Hepatocyte (in vitro differentiated cells): Measurements from ENCODE around the gene UGGT1. TPM values are rescaled to one million over a fixed set of nuclear protein-coding genes. Genes with fewer than 3 reads are reported as not detected.

Experiments
- DNase-seq: peaks from one replicate; pipeline ENCODE4 v3.0.0-alpha.2; 2016; ENCODE audit warnings: low spot score
- H2AFZ ChIP-seq: fragments of 200-600 bp; sonication (generic); 2 replicates; pipeline ENCODE4 v1.6.0; 2016; ENCODE audit warnings: antibody characterized with exemption, mild to moderate bottlenecking
- H3K27ac ChIP-seq: fragments of 200-600 bp; sonication (generic); 2 replicates; pipeline ENCODE4 v1.5.1; 2016; ENCODE audit warnings: mild to moderate bottlenecking
- H3K27me3 ChIP-seq: fragments of 200-600 bp; sonication (generic); 2 replicates; pipeline ENCODE4 v1.6.1; 2016
- H3K36me3 ChIP-seq: fragments of 200-600 bp; sonication (generic); replicated peaks from 2 replicates; pipeline ENCODE4 v1.5.1; 2016; ENCODE audit warnings: low read depth; ENCODE audit not compliant: insufficient read depth
- H3K4me1 ChIP-seq: fragments of 200-600 bp; sonication (generic); 2 replicates; pipeline ENCODE4 v1.5.1; 2016; ENCODE audit warnings: mild to moderate bottlenecking, moderate library complexity; ENCODE audit not compliant: insufficient read depth
- H3K4me2 ChIP-seq: fragments of 200-600 bp; sonication (generic); 2 replicates; pipeline ENCODE4 v1.6.0; 2016
- H3K4me3 ChIP-seq: fragments of 200-600 bp; sonication (generic); 2 replicates; pipeline ENCODE4 v1.5.1; 2016; ENCODE audit warnings: mild to moderate bottlenecking
- H3K79me2 ChIP-seq: fragments of 200-600 bp; sonication (generic); 2 replicates; pipeline ENCODE4 v1.6.0; 2017; ENCODE audit warnings: mild to moderate bottlenecking
- H3K9me2 ChIP-seq: fragments of 200-600 bp; sonication (generic); replicated peaks from 2 replicates; pipeline ENCODE4 v1.6.0; 2017; ENCODE audit warnings: mild to moderate bottlenecking; ENCODE audit not compliant: insufficient read depth
- H3K9me3 ChIP-seq: fragments of 200-600 bp; sonication (generic); 2 replicates; pipeline ENCODE4 v1.5.1; 2016; ENCODE audit warnings: low read depth, mild to moderate bottlenecking
- H4K20me1 ChIP-seq: fragments of 200-600 bp; sonication (generic); 2 replicates; pipeline ENCODE4 v1.6.0; 2016; ENCODE audit warnings: mild to moderate bottlenecking; ENCODE audit not compliant: insufficient read depth, poor library complexity, severe bottlenecking
- EZH2 ChIP-seq: fragments of 200-600 bp; sonication (generic); IDR thresholded peaks from 2 replicates; pipeline ENCODE4 v1.6.1; 2016; ENCODE audit warnings: antibody characterized with exemption, mild to moderate bottlenecking, borderline replicate concordance
- EZH2phosphoT487 ChIP-seq: fragments of 200-600 bp; sonication (generic); IDR thresholded peaks from one replicate; pipeline ENCODE4 v1.6.1; 2018; ENCODE audit warnings: antibody characterized with exemption, mild to moderate bottlenecking, low read depth, moderate library complexity; ENCODE audit not compliant: unreplicated experiment, severe bottlenecking
- WGBS: methylation state at CpG from one replicate; pipeline ENCODE4 v1.1.6; 2016; ENCODE audit warnings: low lambda C conversion rate; ENCODE audit errors: missing lambda C conversion rate; 5-methylcytosine and 5-hydroxymethylcytosine counted together
- polyA plus RNA-seq: library from polyadenylated mRNA; unstranded; fragments of >200 nt; fragmentation: Nextera tagmentation; extraction: Ambion mirVana; gene quantifications from 2 replicates; pipeline ENCODE4 v1.2.1, GENCODE V29; 2016
- total RNA-seq: library from RNA; depleted of rRNA; stranded (reverse); fragments of >200 nt; gene quantifications from 2 replicates; pipeline ENCODE4 v1.2.3, GENCODE V29; 2014
- TF ChIP-seq, protein P1 (sequence below): fragments of 200-600 bp; sonication (generic); IDR thresholded peaks from 2 replicates; pipeline ENCODE4 v1.5.1; 2016; ENCODE audit warnings: antibody characterized with exemption, mild to moderate bottlenecking; ENCODE audit not compliant: poor library complexity

UGGT1 gene
- total and polyA plus RNA-seq, 2 experiments from 2014 or later = 6.8 to 49.7 TPM

DNA sequence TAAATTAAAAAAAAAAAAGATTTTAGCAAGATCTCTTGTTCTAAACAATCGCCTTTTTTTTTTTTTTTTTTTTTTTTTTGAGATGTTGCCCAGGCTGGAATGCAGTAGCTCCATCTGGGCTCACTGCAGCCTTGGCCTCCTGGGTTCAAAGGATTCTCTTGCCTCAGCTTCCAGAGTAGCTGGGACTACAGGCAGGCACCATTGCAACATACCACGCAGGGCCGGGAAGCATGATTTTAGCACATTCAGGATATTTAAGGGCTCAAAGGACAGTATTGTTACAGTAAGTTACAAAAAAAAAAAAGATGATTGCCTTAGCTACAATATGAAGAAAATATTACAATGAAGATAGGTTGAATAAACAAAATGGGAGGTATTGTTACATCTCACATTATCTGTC, 33.7 kb upstream of the UGGT1 start:
- no peak overlapping the region for H3K4me2 ChIP-seq
- H3K36me3 ChIP-seq = no peaks in the 10 kb centered on the region
- 89% methylated on average over 3 of the region's 3 CpGs for WGBS
- no peak for TF ChIP-seq EZH2
- no peak overlapping the region for H2AFZ ChIP-seq
- no peaks in the 10 kb centered on the region for H4K20me1 ChIP-seq
- no peaks in the 10 kb centered on the region for H3K9me2 ChIP-seq
- H3K27me3 ChIP-seq = no peaks in the 10 kb centered on the region
- no peaks in the 10 kb centered on the region for H3K4me1 ChIP-seq
- DNase-seq = no peak
- H3K27ac ChIP-seq = no peak overlapping the region
- H3K4me3 ChIP-seq = no peak overlapping the region
- H3K9me3 ChIP-seq = no peaks in the 10 kb centered on the region
- no peaks in the 10 kb centered on the region for H3K79me2 ChIP-seq

DNA sequence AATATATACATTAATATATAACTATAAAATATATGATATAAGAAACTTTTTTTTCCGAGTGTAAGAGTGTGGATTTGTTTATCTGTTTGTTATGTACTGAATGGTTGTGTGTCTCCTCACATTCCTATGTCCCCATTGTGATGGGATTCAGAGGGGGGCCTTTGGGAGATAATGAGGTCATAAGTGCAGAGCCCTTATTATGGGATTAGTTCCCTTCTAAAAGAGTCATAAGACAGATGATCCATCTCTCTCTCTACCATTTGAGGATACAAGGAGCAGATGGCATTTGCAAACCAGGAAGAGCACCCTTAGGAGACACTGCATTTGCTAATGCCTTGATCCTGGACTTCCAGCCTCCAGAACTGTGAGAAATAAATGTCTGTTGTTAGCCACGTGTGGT, 32.9 kb upstream of the UGGT1 start:
- H4K20me1 ChIP-seq = no peaks in the 10 kb centered on the region
- no peak overlapping the region for H2AFZ ChIP-seq
- H3K9me3 ChIP-seq = no peaks in the 10 kb centered on the region
- no peak overlapping the region for H3K4me3 ChIP-seq
- H3K79me2 ChIP-seq = no peaks in the 10 kb centered on the region
- 67% methylated on average over 2 of the region's 2 CpGs for WGBS
- no peaks in the 10 kb centered on the region for H3K9me2 ChIP-seq
- DNase-seq = no peak
- no peak for TF ChIP-seq EZH2phosphoT487
- TF ChIP-seq EZH2 = no peak
- TF ChIP-seq, protein P1, sequence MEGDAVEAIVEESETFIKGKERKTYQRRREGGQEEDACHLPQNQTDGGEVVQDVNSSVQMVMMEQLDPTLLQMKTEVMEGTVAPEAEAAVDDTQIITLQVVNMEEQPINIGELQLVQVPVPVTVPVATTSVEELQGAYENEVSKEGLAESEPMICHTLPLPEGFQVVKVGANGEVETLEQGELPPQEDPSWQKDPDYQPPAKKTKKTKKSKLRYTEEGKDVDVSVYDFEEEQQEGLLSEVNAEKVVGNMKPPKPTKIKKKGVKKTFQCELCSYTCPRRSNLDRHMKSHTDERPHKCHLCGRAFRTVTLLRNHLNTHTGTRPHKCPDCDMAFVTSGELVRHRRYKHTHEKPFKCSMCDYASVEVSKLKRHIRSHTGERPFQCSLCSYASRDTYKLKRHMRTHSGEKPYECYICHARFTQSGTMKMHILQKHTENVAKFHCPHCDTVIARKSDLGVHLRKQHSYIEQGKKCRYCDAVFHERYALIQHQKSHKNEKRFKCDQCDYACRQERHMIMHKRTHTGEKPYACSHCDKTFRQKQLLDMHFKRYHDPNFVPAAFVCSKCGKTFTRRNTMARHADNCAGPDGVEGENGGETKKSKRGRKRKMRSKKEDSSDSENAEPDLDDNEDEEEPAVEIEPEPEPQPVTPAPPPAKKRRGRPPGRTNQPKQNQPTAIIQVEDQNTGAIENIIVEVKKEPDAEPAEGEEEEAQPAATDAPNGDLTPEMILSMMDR = no peak
- H3K4me2 ChIP-seq = no peak overlapping the region
- no peaks in the 10 kb centered on the region for H3K4me1 ChIP-seq
- no peak overlapping the region for H3K27ac ChIP-seq
- H3K27me3 ChIP-seq = no peaks in the 10 kb centered on the region
- no peaks in the 10 kb centered on the region for H3K36me3 ChIP-seq

DNA sequence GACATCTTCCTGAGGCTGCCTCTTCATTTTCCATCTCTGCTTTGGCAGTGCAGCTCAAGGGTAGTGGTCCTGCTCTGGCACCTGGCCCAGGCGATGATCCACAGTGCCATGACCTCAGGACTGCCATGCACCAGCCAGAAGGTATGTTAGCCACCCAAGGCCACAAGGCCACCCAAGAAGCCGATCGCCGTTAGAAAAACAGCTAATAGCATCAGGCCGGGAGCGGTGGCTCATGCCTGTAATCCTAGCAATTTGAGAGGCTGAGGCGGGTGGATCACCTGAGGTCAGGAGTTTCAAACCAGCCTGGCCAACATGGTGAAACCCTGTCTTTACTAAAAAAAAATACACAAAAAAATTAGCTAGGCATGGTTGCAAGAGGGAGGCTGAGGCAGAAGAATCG, 28.4 kb upstream of the UGGT1 start:
- TF ChIP-seq EZH2phosphoT487 = no peak
- TF ChIP-seq EZH2 = no peak
- TF ChIP-seq, protein P1 = no peak
- Histone ChIP-seq H3K9me3 (no peaks in the 10 kb centered on the region), H3K9me2 (no peaks in the 10 kb centered on the region), H3K4me1 (no peaks in the 10 kb centered on the region), H4K20me1 (no peaks in the 10 kb centered on the region), H3K27ac (no peak overlapping the region), H3K36me3 (no peaks in the 10 kb centered on the region), H3K27me3 (no peaks in the 10 kb centered on the region), H3K4me2 (no peak overlapping the region), H3K79me2 (no peaks in the 10 kb centered on the region), H3K4me3 (no peak overlapping the region), H2AFZ (no peak overlapping the region)
- 90% methylated on average over 8 of the region's 8 CpGs for WGBS
- DNase-seq = no peak

DNA sequence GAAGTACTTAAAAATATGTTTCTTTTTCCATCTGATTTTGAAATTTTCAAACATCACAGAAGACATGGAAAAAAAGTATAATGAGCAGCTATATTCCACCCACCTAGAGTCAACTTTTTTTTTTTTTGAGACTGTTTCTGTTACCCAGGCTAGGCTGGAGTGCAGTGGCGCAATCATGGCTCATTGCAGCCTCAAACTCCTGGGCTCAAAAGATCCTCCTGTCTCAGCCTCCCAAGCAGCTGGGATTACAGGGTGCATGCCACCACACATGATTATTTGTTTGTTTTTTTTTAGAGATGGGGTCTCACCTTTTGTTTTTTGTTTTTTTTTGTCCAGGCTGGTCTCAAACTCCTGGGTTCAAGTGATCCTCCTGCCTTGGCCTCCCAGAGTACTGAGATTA, 26.6 kb upstream of the UGGT1 start:
- no peak overlapping the region for H3K4me2 ChIP-seq
- no peaks in the 10 kb centered on the region for H3K36me3 ChIP-seq
- 100% methylated on average over 1 of the region's 1 CpG for WGBS
- no peak overlapping the region for H2AFZ ChIP-seq
- no peaks in the 10 kb centered on the region for H4K20me1 ChIP-seq
- H3K4me1 ChIP-seq = no peaks in the 10 kb centered on the region
- H3K27ac ChIP-seq = no peak overlapping the region
- no peaks in the 10 kb centered on the region for H3K9me2 ChIP-seq
- H3K9me3 ChIP-seq = no peaks in the 10 kb centered on the region
- DNase-seq = no peak
- no peaks in the 10 kb centered on the region for H3K27me3 ChIP-seq
- no peak overlapping the region for H3K4me3 ChIP-seq
- TF ChIP-seq EZH2 (no peak), EZH2phosphoT487 (no peak)
- TF ChIP-seq, protein P1 = no peak
- H3K79me2 ChIP-seq = no peaks in the 10 kb centered on the region
